Erythroblast (primary cell): ENCODE data around the gene TMEM169.

ENCODE experiments used
- GATA1 ChIP-seq: IDR thresholded peaks from 2 replicates; pipeline ENCODE4 v1.6.1; 2011; ENCODE audit warnings: low read depth, mild to moderate bottlenecking, control low read depth, low read length, moderate library complexity
- POLR2A ChIP-seq: IDR thresholded peaks from 2 replicates; pipeline ENCODE4 v1.6.1; 2011; ENCODE audit warnings: mild to moderate bottlenecking, low read length

GRCh38 chr2:216104691-216105090, 23.0 kb downstream of the TMEM169 start:
- no peak for TF ChIP-seq POLR2A
- TF ChIP-seq GATA1: no peak
